H9 (cell line): ENCODE data around the gene PHF24. TPM values are rescaled to one million over a fixed set of nuclear protein-coding genes. Genes with fewer than 3 reads are reported as not detected.

Experiments
- DNase-seq: peaks from one replicate; pipeline ENCODE4 v3.0.0-alpha.2; 2017
- H2AFZ ChIP-seq: one replicate; pipeline ENCODE4 v1.6.1; 2013; ENCODE audit warnings: mild to moderate bottlenecking, low read length, control low read depth, moderate library complexity
- H2AK5ac ChIP-seq: 2 replicates; pipeline ENCODE4 v1.6.1; 2013; ENCODE audit warnings: low read length, control low read depth, mixed read lengths; ENCODE audit not compliant: insufficient read length
- H2BK120ac ChIP-seq: one replicate; pipeline ENCODE4 v1.6.1; 2013; ENCODE audit warnings: low read depth, mild to moderate bottlenecking, low read length, control low read depth, inconsistent platforms; ENCODE audit not compliant: poor library complexity, severe bottlenecking
- H2BK12ac ChIP-seq: 2 replicates; pipeline ENCODE4 v1.6.1; 2013; ENCODE audit warnings: low read length, control low read depth, mixed read lengths, low read depth; ENCODE audit not compliant: insufficient read length
- H2BK15ac ChIP-seq: 2 replicates; pipeline ENCODE4 v1.6.1; 2013; ENCODE audit warnings: low read depth, low read length, control low read depth
- H2BK20ac ChIP-seq: one replicate; pipeline ENCODE4 v1.6.1; 2013; ENCODE audit warnings: low read depth, mild to moderate bottlenecking, low read length, control low read depth, inconsistent platforms; ENCODE audit not compliant: poor library complexity, severe bottlenecking
- H2BK5ac ChIP-seq: 2 replicates; pipeline ENCODE4 v1.6.1; 2013; ENCODE audit warnings: low read length, control low read depth, mixed read lengths; ENCODE audit not compliant: insufficient read length
- H3K14ac ChIP-seq: 2 replicates; pipeline ENCODE4 v1.6.1; 2013; ENCODE audit warnings: low read length, control low read depth; ENCODE audit not compliant: insufficient read depth
- H3K18ac ChIP-seq: 2 replicates; pipeline ENCODE4 v1.6.1; 2013; ENCODE audit warnings: low read depth, mild to moderate bottlenecking, mixed read lengths, low read length, control low read depth; ENCODE audit not compliant: insufficient read length
- H3K23ac ChIP-seq: 2 replicates; pipeline ENCODE4 v1.6.1; 2013; ENCODE audit warnings: low read length, control low read depth, mixed read lengths, low read depth; ENCODE audit not compliant: insufficient read length
- H3K23me2 ChIP-seq: 2 replicates; pipeline ENCODE4 v1.6.1; 2013; ENCODE audit warnings: low read depth, mild to moderate bottlenecking, mixed read lengths, low read length, control low read depth; ENCODE audit not compliant: insufficient read length, poor library complexity, severe bottlenecking
- H3K27ac ChIP-seq: 2 replicates; pipeline ENCODE4 v1.5.1; 2013; ENCODE audit warnings: low read length, control low read depth, mixed read lengths, low read depth; ENCODE audit not compliant: insufficient read length
- H3K27me3 ChIP-seq: 2 replicates; pipeline ENCODE4 v1.6.1; 2013; ENCODE audit warnings: low read length, control low read depth, inconsistent platforms; ENCODE audit not compliant: insufficient read depth
- H3K4ac ChIP-seq: 2 replicates; pipeline ENCODE4 v1.6.1; 2013; ENCODE audit warnings: low read depth, mild to moderate bottlenecking, control low read depth, inconsistent platforms, low read length, moderate library complexity
- H3K4me1 ChIP-seq: 2 replicates; pipeline ENCODE4 v1.6.1; 2013; ENCODE audit warnings: low read length, control low read depth, inconsistent platforms; ENCODE audit not compliant: insufficient read depth
- H3K4me2 ChIP-seq: 2 replicates; pipeline ENCODE4 v1.6.1; 2013; ENCODE audit warnings: low read length, control low read depth, mixed read lengths; ENCODE audit not compliant: insufficient read length, insufficient read depth
- H3K56ac ChIP-seq: 2 replicates; pipeline ENCODE4 v1.6.1; 2013; ENCODE audit warnings: low read depth, mild to moderate bottlenecking, mixed read lengths, low read length, control low read depth; ENCODE audit not compliant: insufficient read length
- H3K79me1 ChIP-seq: 2 replicates; pipeline ENCODE4 v1.6.1; 2013; ENCODE audit warnings: low read depth, mild to moderate bottlenecking, moderate library complexity, low read length, control low read depth, inconsistent platforms; ENCODE audit not compliant: insufficient read depth, poor library complexity, severe bottlenecking
- H3K79me2 ChIP-seq: 2 replicates; pipeline ENCODE4 v1.6.1; 2013; ENCODE audit warnings: low read length, control low read depth, inconsistent platforms; ENCODE audit not compliant: insufficient read depth
- H3K9ac ChIP-seq: 2 replicates; pipeline ENCODE4 v1.6.1; 2013; ENCODE audit warnings: low read length, control low read depth, mixed read lengths; ENCODE audit not compliant: insufficient read length; ENCODE audit errors: extremely low read depth
- H3K9me3 ChIP-seq: one replicate; pipeline ENCODE4 v1.6.1; 2013; ENCODE audit warnings: low read depth, low read length, inconsistent platforms; ENCODE audit not compliant: control insufficient read depth
- H3T11ph ChIP-seq: one replicate; pipeline ENCODE4 v1.6.1; 2013; ENCODE audit warnings: mild to moderate bottlenecking, low read length, control low read depth, inconsistent platforms
- H4K20me1 ChIP-seq: one replicate; pipeline ENCODE4 v1.6.1; 2013; ENCODE audit not compliant: control insufficient read depth, insufficient read length, insufficient read depth
- H4K5ac ChIP-seq: 2 replicates; pipeline ENCODE4 v1.6.1; 2013; ENCODE audit warnings: low read depth, mild to moderate bottlenecking, mixed read lengths, low read length, control low read depth; ENCODE audit not compliant: insufficient read length
- H4K8ac ChIP-seq: replicated peaks from 2 replicates; pipeline ENCODE4 v1.6.1; 2013; ENCODE audit warnings: low read length, control low read depth, mixed read lengths, low read depth; ENCODE audit not compliant: insufficient read length
- H4K91ac ChIP-seq: 2 replicates; pipeline ENCODE4 v1.6.1; 2013; ENCODE audit warnings: low read depth, mild to moderate bottlenecking, moderate library complexity, mixed read lengths, low read length, control low read depth; ENCODE audit not compliant: insufficient read length
- H3K27ac Mint-ChIP-seq, 3 experiments: 2 replicates in 2 of 3; 3 replicates in 1 of 3; pipeline ENCODE4 v1.8.0; 2020 to 2021; ENCODE audit warnings: mixed read lengths in 3 of 3, mild to moderate bottlenecking in 1 of 3, moderate library complexity in 1 of 3
- H3K27me3 Mint-ChIP-seq: 2 replicates; pipeline ENCODE4 v1.8.0; 2021; ENCODE audit warnings: low read depth, mild to moderate bottlenecking, moderate library complexity, mixed read lengths
- H3K36me3 Mint-ChIP-seq, 3 experiments: 2 replicates in 2 of 3; 3 replicates in 1 of 3; pipeline ENCODE4 v1.8.0; 2020 to 2021; ENCODE audit warnings: low read depth in 3 of 3, mixed read lengths in 3 of 3; ENCODE audit not compliant: insufficient read depth in 1 of 3
- H3K4me1 Mint-ChIP-seq, 2 experiments: 2 replicates each; pipeline ENCODE4 v1.8.0; 2020; ENCODE audit warnings: mixed read lengths in 2 of 2
- H3K4me3 Mint-ChIP-seq, 2 experiments: 2 replicates in 1 of 2; 3 replicates in 1 of 2; pipeline ENCODE4 v1.8.0; 2020 to 2021; ENCODE audit warnings: mild to moderate bottlenecking in 2 of 2, mixed read lengths in 2 of 2, moderate library complexity in 1 of 2
- H3K9me3 Mint-ChIP-seq, 2 experiments: 2 replicates in 1 of 2; 3 replicates in 1 of 2; pipeline ENCODE4 v1.8.0; 2020; ENCODE audit warnings: mild to moderate bottlenecking in 2 of 2, mixed read lengths in 2 of 2, moderate library complexity in 1 of 2
- WGBS: extraction: QIAGEN DNeasy Blood & Tissue Kit; methylation state at CpG from one replicate; pipeline ENCODE4 v1.1.7; 2013; ENCODE audit warnings: missing lambda C conversion rate, low lambda C conversion rate, mixed read lengths; ENCODE audit not compliant: insufficient read length; ENCODE audit errors: extremely low coverage; 5-methylcytosine and 5-hydroxymethylcytosine counted together
- total RNA-seq: library from RNA; stranded (reverse); gene quantifications from 2 replicates; pipeline ENCODE4 v1.2.1, GENCODE V29; 2021
- TF ChIP-seq, protein P1 (sequence below): fragments of 200-600 bp; sonication (generic); conservative IDR thresholded peaks from 3 replicates; pipeline ENCODE4 v1.8.0; 2021; ENCODE audit warnings: antibody characterized with exemption, mild to moderate bottlenecking

Gene PHF24
- total RNA-seq, 1 experiment from 2014 or later, result 0.24 TPM

DNA sequence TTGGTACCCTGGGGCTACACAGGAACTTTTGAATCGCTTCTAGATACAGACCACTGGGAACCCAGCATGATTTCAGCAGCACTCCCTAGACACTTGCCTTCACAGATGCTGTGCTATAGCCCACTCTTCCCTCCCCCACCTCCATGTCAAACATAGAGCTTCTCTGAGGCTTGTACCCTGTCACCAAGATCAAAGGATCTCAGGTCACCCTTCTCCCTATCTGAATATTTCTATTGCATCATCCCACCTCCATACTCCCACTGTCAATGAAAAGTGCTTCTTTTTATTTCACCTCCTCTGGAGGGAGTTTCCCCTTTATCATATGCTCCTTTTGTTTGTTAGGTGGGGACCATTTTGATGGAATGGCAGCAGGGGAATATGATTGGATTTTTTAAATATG lies 29.2 kb upstream of the PHF24 start:
- Histone ChIP-seq H3K14ac (no peak overlapping the region), H2BK12ac (no peak overlapping the region), H3K9me3 (no peaks in the 10 kb centered on the region), H4K5ac (no peak overlapping the region), H3K56ac (no peak overlapping the region), H2BK15ac (no peak overlapping the region), H2BK120ac (no peak overlapping the region), H3K79me1 (no peaks in the 10 kb centered on the region), H4K91ac (no peak overlapping the region), H3K23ac (no peak overlapping the region), H2AFZ (no peak overlapping the region), H3K18ac (no peak overlapping the region), H3K4me2 (no peak overlapping the region), H2BK5ac (no peak overlapping the region), H3K9ac (no peak overlapping the region), H4K20me1 (no peaks in the 10 kb centered on the region), H3K4ac (no peak overlapping the region), H3K27ac (no peak overlapping the region), H3K23me2 (no peaks in the 10 kb centered on the region), H2AK5ac (no peak overlapping the region), H3T11ph (no peak overlapping the region), H3K4me1 (no peaks in the 10 kb centered on the region; the same call in 1 of the 2 replicates), H4K8ac (no peak overlapping the region), H2BK20ac (no peak overlapping the region), H3K79me2 (no peaks in the 10 kb centered on the region), H3K27me3 (no peaks in the 10 kb centered on the region)
- Mint-ChIP-seq H3K9me3 (no peaks in the 10 kb centered on the region), H3K27me3 (peaks cover 1% of the 10 kb centered on the region), H3K4me3 (no peak overlapping the region), H3K36me3 (no peaks in the 10 kb centered on the region; a peak in 1 of 7 replicates), H3K27ac (no peak overlapping the region), H3K4me1 (peaks cover 2% of the 10 kb centered on the region in 2 experiments)
- TF ChIP-seq, protein P1, sequence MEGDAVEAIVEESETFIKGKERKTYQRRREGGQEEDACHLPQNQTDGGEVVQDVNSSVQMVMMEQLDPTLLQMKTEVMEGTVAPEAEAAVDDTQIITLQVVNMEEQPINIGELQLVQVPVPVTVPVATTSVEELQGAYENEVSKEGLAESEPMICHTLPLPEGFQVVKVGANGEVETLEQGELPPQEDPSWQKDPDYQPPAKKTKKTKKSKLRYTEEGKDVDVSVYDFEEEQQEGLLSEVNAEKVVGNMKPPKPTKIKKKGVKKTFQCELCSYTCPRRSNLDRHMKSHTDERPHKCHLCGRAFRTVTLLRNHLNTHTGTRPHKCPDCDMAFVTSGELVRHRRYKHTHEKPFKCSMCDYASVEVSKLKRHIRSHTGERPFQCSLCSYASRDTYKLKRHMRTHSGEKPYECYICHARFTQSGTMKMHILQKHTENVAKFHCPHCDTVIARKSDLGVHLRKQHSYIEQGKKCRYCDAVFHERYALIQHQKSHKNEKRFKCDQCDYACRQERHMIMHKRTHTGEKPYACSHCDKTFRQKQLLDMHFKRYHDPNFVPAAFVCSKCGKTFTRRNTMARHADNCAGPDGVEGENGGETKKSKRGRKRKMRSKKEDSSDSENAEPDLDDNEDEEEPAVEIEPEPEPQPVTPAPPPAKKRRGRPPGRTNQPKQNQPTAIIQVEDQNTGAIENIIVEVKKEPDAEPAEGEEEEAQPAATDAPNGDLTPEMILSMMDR, result no peak
- WGBS, result no CpG with 5 or more reads among the region's 1 CpG
- DNase-seq, result no peak
